GM10266 (cell line): ENCODE data around the gene IL20RA.

ENCODE experiments used
- DNase-seq: peaks from one replicate; pipeline ENCODE4 v3.0.0; 2012; ENCODE audit errors: extremely low spot score
- TF ChIP-seq, protein P1 (sequence below): IDR thresholded peaks from 2 replicates; pipeline ENCODE4 v1.5.1; 2012; ENCODE audit warnings: mild to moderate bottlenecking, low read depth; ENCODE audit not compliant: control insufficient read depth, insufficient read depth; ENCODE audit errors: missing control alignments

IL20RA gene

GRCh38 chr6:137016356-137016755 lies 28.4 kb downstream of the IL20RA start:
- DNase-seq = no peak
- TF ChIP-seq, protein P1, sequence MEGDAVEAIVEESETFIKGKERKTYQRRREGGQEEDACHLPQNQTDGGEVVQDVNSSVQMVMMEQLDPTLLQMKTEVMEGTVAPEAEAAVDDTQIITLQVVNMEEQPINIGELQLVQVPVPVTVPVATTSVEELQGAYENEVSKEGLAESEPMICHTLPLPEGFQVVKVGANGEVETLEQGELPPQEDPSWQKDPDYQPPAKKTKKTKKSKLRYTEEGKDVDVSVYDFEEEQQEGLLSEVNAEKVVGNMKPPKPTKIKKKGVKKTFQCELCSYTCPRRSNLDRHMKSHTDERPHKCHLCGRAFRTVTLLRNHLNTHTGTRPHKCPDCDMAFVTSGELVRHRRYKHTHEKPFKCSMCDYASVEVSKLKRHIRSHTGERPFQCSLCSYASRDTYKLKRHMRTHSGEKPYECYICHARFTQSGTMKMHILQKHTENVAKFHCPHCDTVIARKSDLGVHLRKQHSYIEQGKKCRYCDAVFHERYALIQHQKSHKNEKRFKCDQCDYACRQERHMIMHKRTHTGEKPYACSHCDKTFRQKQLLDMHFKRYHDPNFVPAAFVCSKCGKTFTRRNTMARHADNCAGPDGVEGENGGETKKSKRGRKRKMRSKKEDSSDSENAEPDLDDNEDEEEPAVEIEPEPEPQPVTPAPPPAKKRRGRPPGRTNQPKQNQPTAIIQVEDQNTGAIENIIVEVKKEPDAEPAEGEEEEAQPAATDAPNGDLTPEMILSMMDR = no peak

DNA sequence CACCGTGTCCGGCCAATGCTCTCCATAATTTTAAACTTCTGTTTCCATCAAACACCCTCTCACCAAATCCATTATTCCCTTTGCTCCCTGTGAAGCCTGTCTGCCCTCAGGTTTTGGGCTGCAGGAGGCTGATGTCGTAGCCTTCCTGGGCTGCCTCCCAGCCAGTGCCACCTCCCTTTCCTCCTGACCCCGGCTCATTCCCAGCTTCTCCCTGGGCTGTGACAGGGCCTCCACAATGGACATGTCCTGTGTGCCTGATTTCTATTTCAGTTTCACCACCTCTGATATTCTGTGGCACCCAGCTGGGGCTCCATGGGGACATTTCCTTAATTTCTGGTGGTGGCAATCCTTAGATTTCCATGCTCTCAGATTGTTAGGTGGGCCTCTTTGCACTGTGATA lies 28.8 kb downstream of the IL20RA start:
- TF ChIP-seq, protein P1 = no peak
- no peak for DNase-seq

- no peak for DNase-seq
- TF ChIP-seq, protein P1 = no peak
These were observed 30.8 kb downstream of the IL20RA start for GRCh38 chr6:137013738-137014602.

DNA sequence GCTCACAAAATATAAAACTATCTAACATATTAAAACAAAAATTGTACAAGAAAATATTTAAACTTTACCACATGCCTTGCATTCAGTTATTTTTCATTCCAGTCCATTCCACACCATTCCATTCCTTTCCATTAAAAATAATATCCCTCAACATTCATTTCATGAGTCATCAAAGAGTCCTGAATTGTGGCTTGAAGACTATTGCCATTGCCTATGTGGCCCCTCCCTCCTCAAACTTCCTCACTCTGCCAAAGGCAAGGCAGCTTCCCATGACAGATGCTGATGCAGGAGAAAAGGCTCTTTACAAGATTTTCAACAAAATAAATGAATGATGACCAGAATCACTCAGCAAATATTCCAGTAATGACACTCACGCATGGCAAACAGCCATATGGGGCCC lies 31.7 kb downstream of the IL20RA start:
- TF ChIP-seq, protein P1 = no peak
- no peak for DNase-seq

DNA sequence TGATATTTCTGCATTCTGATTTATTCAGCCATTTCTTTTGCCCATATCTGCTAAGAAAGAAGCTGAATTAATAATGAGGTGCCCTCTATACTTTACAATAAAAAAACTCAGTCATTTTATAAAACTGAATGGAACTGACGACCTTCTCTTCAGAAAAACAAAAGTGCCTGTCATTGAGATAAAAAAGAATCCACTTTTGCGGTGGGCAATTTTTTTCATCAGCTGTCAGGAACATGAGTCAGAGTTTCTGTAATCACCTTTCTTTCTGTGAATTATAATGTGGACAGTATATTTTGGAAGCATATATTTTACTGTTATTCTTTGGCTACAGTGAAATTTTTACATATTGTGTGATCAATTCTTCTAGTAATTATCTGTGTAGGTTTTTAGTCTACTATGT lies 33.4 kb downstream of the IL20RA start:
- TF ChIP-seq, protein P1 = no peak
- DNase-seq = no peak

DNA sequence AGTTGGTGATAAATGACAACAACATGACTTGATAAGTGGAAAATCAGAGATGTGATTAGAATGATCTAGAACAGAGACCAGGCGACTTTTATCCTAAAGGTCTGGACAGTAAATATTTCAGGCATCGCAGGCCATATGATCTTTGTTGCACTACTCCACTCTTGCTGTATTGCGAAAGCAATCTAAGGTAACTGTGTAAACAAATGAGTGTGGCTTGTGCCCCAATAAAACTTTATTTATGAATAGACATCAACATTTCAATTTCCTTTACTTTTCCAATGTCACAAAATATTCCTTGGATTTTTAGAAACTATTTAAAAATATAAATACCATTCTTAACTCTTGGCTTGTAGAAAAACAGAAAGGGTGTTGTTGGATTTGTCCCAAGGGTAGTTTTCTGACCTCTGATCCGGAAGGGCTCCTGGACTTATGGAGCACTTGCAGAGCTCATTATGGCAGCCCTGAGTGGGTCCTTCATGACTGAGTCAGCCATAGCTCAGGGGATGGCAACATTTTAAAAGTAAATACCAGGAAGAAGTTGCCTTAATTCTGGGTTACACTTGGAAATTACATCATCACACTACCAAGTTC lies 34.5 kb downstream of the IL20RA start:
- TF ChIP-seq, protein P1 = no peak
- no peak for DNase-seq

DNA sequence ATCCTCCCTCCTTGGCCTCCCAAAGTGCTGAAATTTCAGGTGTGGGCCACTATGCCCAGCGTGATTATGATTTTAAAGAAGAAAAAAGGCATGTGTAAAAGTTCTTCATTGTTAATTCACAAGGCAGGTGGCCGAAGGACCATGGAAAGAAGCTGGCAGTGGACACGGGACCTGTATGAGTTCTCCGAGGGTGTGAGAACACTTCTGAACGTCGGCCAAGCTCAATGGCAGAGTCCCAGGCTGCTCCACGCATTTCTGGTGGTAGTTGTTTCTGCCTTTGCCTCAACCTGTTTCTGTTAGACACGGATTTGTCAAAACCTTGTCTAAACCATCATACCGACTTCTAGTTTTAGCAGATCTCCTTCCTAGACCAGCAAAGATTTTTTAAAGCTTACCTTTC lies 36.6 kb downstream of the IL20RA start:
- TF ChIP-seq, protein P1 = no peak
- no peak for DNase-seq
